ENCODE results near the gene TLR3. TPM values are rescaled to one million over a fixed set of nuclear protein-coding genes. Genes with fewer than 3 reads are reported as not detected.

TLR3 gene
- polyA plus RNA-seq, 1 donor, result 11.4 TPM

DNA sequence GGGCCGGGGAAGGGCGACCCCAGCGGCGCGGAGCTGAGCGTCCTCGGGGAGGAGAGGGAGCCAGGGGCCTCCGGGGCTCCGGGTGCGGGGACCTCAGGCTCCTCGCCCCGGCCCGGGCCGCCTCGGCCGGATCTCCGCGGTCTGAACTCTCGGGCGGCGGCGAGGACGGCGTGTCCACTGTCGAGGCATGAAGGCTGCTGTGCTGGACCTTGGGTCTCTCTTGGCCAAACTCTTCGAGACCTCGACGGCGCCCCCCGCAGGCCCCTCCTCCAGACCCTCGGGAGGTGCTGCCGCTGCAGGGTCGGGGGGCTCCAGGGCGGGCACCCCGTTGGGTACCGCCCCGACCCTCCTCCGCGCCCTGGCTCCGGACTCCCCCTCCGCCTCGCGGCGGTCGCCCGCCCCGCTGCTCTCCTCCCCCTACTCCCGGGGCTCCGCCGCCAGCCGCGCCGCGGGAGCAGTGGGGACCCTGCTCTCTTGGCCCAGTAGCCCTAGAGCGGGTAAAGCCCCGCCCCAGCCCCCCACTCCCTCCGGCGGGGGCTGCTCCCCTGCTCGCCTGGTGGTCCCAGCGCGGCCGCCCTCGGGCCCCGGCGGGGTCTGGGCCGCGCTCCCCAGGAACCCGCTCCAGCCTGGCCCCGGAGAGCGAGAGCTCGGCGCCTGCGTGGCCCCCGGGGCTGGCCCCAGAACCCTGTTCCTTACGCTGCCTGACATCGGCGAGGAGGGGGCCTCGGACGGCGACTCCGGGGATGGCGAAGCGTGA is 36.1 kb downstream of the TLR3 start:
- no peak for DNase-seq

DNA sequence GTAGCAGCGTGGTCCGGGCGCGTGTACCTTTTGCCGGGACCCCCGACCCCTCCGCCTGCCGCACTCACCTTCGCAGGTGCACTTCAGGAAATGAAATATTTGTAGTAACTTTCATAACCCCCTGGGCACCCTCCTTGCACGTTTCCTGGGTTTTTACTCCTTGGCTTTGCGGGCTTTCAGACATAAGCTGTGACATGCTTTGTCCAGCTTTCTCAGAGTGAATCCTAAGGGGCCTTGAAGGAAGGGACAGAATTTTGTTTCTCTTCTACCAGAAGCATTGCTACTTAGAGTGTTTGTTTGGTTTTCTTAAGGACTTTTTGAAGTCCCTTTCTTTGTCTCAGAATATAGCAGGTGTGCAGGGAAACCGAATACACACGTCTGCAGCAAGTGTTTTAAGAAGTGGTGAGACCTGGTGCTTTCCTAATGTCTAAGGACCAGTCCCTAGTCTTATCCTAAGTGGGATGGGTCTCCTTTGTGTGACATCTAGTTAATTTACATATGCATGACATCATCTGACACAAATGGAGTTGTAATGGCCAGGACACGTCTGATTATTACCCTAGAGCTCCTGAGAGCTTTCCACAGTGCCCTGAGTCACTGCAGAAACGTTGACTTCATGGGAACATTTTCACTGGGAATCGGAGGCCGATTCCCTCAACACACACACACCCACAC is 36.8 kb downstream of the TLR3 start:
- no peak for DNase-seq

DNA sequence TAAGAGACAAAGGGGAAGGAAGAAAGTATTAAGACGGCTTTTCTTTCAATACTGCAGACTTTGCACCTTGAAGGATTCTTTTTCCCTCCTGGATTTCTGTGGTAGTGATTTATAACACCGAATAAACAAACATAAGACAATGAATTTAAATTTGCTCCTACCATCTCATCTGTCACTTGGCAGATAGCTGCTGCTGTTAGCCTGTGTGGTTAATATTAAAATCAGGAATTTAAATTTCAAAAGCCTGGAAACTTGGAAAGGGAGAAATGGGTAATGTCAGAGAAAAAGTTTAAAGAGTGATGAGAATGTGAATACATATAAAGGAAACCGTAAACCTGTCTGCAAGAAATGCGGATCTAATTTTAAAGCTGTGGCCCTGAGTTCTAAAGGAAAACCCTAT is 39.0 kb downstream of the TLR3 start:
- DNase-seq, result no peak

DNA sequence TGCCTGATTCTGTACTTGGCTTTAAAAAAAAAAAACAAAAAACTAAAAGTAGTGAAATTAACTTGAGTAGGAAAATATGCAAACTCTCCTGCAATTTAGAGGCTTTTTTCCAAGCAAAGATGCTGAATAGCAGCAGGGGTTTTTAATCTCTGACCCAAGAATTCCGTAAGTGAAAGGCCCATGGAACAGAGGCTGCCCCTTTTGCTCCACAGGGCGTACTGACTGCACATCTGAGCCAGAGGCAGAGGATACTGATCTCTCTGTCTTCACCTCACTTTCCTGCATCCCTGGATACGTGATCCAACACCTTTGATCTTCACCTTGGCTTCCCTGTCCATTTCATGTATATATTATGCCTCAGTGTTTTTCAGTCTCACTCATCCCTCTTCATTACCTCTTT is 39.4 kb downstream of the TLR3 start:
- DNase-seq, result no peak

DNA sequence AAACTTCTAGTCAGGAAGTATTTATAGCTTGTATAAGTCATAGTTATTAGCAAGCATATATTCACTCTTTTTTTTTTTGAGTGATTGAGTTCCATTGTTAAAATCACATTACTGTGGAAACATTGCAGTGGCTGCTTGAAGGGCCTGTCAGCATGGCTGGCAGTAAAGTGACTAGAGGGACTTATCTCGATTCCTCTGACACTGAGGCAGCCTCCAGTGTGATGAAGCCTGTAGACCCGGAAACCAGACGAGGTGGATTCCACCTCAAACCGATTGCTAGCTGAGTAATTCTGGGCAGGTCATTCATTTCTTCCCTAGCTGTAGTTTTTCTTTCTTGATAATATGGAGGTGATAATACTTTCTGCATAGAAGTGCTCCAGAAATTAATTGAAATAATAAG is 40.3 kb downstream of the TLR3 start:
- DNase-seq, result no peak

GRCh38 chr4:186116697-186117096 is 47.7 kb downstream of the TLR3 start:
- DNase-seq, result no peak

GRCh38 chr4:186118582-186118981 is 49.6 kb downstream of the TLR3 start:
- no peak for DNase-seq

DNA sequence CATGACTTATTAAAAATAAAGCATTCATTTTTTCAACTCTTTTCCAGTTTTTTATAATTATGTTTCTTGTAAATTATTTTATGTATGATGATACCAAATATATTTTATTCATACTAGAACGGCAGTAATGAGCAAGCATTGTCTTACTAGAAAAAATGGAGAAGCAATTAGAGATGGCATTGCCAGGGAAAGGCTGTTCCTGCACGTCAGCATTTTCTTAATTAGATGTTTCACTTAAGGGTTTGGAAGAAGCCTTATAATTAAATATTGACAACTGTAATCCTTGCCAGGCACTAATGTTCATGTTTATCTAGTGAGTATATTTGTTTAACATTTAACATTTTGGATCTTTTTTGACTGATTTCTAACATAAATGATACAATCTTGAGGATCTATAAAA is 52.1 kb downstream of the TLR3 start:
- DNase-seq, result no peak

DNA sequence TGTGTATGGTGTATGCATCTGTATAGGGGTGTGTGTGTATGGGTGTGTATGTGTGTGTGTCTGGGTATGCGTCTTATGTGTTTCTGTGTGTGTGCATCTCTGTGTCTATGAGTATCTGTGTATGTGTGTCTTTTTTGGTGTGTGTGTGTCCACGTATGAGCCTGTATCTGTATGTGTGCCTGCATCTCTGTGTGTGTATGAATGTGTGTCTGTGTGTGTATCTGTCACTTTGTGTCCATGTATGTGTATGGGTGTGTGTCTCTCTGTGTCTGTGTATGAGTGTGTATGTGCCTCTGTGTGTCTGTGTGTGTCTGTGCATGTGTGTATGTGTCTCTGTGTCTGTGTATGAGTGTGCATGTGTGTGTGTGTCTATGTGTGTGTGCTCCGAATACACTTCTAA is 59.9 kb downstream of the TLR3 start:
- no peak for DNase-seq

GRCh38 chr4:186131935-186132334 is 63.0 kb downstream of the TLR3 start:
- no peak for DNase-seq

DNA sequence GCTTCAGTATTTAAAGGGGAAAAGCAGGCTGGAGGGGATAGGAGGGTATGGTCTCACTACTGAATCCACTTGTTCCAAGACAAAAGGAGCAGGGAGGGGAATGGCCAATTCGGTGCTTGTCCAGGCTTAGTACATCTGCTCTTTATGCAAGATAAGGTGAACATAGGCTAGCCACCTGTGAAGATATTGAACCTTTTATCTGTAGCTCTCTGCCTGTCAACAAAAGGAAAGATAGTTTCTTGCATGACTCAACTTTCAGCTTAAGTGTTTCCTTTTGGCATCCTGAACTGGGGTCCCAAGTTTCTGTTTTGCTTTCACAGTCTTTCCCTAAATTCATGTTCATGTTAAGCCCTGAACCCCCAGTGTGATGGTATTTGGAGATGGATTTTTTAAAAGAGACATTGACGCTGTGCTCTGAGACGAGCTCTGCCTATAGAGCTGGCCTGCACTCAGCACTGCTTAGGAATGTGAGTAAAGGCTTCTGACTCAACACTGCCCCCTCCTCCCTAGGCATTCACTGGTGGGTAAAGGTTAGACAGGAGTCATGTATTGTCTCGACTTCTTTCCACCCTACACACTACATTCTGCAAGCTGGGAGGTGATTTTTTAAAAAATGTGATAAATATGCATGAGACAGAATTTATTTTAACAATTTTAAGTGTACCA is 63.8 kb downstream of the TLR3 start:
- DNase-seq, result no peak

DNA sequence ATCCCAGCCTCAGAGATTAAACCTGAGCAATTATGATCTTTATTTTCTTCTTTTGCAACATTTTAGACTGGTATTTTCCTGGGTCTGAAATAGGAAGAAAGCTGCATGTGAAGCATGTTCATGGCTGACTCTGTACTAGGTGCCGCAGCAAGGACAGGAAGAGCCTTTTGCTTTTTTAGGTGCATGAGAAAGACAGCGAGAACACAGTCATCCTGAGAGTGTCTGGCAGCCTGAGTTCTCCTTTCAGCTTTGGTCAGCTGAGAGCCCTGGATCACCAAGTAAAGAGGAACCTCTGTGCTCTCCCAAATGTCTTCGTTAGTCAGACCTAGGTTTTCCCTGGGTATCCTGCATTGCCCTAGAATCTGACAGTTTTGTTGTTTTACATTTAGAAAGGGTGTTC is 65.3 kb downstream of the TLR3 start:
- DNase-seq, result no peak

GRCh38 chr4:186134861-186135260 is 65.9 kb downstream of the TLR3 start:
- DNase-seq, result no peak

DNA sequence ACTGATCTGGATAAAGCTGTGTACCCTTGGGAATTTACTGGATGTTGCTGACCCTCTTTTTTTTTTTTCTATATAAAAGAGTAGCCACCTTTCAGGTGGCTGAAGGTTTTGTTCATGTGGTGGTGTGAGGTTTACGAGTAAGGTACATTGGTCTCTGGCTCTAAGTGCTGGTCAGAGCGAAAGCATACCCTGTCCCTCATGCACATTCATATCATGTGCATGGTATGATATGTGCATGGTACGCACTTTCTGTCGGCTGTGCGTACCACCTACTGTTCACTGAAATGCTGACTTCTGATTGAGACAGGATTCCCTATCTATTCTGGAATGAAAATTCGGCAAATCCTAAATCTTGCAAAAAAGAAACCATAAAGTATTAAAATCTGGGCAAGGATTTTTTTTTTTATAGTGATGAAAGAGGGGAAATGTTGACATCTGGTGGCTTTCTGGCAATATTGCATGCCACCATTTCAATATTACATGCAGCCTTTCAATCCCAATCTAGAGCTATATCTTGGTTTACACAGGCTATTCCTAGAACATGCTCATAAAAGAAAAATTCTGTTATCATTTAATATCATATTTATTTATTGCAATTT is 68.3 kb downstream of the TLR3 start:
- DNase-seq, result no peak

Other genes starting within 250 kb of the TLR3 start
- 56.7 TPM for gene FAM149A, start 35.5 kb downstream of the TLR3 start, polyA plus RNA-seq (ENCODE audit: insufficient read length)
- 32.3 TPM for gene CYP4V2, start 122.4 kb downstream of the TLR3 start, polyA plus RNA-seq (ENCODE audit: insufficient read length)
- gene KLKB1, start 158.4 kb downstream of the TLR3 start, polyA plus RNA-seq (ENCODE audit: insufficient read length), result 2.8 TPM
- 5.3 TPM for gene F11, start 197.0 kb downstream of the TLR3 start, polyA plus RNA-seq (ENCODE audit: insufficient read length)